SKM-1 treated with dmso at 0.1 percent for 144 hours (cell line): ENCODE results near the gene NR1I3.
A peak's percentile ranks its signal among the peaks of the same experiment; 100 is the strongest.

Source experiments
- DNase-seq: peaks from one replicate; lab custom pipeline; 2025; ENCODE audit not compliant: unreplicated experiment; lab: John Stamatoyannopoulos, UW

NR1I3 gene

DNA sequence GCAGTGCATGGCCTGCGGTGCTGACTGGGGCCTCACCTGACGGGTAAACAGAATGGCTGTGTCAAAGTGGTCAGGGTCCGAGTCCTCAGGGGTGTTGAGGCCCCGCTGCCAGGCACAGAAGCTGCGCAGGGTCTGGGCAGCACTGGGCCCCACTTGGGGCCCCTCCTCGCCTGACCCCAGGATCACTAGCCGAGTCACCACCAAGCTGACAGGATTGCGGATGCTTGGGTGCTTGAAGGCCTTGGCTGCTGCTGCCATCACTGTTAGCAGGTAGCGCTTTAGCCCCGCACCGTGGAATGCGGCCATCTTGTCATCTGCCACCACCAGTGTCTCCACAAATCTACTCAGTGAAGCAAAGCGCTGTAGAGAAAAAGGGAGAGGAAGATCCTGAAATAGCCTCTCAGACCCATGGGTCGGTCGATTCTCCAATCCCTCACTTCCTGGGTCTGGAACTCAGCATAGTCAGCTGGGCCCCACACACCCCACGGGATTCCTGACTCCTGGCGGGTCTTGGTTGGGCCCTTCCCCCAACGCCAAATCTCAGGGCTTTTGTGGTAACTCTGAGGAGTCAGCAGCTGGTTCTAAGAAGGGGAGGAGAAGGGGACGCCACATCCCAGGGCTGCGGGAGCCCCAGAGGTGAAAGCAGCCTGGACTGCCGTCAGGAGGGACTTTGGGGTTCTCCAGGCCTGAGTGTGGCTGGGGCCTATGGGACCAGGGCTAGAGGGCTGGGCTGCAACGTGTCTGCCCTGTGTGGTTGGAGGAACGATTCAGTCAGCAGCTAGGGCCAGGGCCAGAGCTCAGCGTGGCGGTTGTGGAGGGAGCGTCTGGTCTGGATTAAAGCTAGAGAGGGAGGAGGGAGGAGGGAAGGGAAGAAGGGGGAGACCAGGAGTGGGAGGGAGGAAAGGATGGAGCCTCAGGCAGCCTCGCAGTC lies 41.2 kb downstream of the NR1I3 start:
- DNase-seq = no peak

DNA sequence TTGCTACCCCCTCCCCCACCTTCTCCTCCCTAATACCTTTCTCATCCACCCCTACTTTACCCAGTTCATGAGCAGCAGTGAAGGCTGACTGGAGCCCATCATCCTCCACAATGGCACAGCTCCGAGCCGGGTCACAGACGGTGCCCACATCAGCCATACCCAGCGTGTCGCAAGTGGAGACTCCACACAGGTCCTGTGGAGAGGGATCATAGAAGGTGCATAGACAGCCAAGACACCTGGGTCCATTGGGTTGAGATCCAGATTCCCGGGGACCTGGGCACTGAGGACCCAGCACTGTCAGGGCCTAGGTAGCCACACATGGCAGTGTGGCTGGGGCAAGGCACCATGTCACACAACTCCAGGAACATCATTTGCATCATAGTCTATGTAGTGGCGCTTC lies 41.9 kb downstream of the NR1I3 start:
- no peak for DNase-seq

DNA sequence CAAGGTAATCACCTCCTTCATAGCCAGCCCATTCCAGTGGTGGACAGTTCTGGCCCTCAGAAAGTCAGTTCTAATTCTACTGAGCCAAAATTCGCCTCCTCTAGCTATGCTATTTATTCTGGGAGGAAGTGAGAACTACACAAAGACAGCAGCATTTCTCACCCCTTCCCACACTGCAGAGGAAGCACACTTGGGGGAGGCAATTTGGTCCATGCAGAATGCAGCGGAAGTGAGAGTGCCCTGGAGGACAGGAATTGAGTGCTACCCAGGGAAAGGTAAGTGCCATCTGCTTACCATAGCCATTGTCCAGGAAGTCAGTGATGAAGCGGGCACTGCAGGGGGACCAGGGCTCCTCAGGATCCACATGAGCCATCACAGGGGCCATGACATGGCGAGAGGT lies 42.8 kb downstream of the NR1I3 start:
- peak; percentile 43 for DNase-seq

DNA sequence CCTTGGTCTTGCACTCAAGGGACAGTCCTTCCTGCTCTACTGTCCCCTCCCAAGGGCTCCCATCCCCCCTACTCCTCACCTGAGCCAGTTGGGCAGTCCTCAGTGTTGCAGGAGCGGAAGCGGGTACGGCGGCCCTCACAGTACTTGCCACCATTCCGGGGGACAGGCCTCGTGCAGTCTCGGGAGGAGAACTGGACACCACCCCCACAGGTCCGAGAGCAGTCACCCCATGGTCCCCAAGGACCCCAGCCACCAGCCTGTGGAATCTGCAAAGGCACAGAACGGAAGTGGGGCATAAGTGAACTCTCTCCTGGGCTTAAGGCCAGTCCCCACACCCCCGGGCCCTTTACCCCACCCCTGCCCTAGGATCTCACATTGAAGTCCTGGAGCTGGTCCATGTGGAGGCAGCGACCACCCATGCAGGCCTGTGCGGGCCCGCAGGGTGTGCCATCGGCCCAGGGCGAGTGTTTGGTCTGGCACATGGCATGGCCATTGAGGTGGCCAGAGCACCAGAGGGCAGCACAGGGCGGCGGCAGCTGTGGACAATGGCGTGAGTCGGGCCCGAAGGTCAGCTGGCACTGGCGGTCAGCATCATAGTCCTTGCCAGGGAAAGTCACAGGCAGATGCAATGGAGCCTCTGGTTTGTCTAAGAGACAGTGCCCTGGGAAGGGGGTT lies 44.3 kb downstream of the NR1I3 start:
- DNase-seq = no peak

DNA sequence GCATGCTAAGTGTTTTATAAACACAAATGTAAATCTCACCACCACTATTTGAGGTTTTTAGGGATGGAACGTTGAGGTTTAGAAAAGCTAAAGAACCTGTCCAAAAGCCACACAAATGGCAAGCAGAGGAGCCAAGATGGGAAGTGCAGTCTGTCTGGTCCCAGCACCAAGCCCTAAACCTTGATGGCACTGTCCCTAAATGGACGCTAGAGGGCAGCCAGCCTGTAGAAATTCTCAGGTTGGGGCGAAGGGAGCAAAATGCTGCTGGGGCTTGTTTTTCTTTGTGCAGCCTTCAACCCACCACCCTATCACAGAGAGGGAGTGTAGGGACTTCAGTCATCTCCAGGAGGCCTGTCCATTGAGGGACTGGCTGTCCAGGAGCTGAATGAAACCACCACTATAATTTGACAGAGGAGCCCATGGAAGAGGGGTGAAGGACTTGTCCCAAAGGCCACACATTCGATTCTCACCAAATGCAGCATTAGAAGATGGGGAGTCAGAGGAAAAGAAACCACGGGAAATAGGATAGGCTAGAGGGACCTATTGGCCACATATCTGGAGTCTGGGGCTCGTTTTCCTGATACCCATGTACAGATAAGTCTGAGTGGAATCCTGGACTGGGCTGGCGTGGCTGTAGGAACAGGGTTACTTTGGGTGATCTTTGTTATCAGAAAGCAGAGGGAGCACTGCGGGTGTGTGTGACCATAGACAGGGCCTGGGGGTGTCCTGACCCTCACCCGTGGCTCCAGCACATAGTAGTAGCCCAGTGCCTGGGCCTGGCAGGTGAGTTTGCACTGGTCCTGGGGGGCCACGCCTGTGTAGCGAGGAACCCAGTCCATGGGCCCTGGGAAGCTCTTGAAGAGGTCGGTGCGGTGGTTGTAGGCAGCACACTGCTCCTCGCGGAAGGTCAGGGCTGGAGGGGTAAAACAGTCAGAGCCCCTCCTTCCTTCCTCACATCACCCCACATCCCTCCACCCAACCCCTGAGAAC lies 45.2 kb downstream of the NR1I3 start:
- peak; percentile 90 for DNase-seq

DNA sequence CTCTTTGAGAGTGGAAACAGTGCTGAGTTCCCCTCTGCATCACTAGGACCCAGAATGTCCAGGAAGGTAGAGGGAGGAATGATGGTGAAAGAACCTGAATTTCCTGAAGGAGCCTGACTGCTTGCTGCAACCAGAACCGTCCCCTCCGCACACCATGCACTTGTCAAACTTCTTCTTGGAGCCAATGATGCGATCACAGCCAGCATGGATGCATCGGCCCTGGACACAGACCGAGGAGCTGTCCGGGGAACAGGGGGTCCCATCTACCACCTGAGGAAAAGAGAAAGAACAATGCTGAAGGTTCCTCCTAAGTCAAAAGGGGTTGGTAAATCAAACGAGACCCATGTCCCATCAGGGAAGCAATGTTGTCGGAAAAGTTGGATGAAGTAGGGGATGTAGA lies 46.0 kb downstream of the NR1I3 start:
- DNase-seq = no peak

DNA sequence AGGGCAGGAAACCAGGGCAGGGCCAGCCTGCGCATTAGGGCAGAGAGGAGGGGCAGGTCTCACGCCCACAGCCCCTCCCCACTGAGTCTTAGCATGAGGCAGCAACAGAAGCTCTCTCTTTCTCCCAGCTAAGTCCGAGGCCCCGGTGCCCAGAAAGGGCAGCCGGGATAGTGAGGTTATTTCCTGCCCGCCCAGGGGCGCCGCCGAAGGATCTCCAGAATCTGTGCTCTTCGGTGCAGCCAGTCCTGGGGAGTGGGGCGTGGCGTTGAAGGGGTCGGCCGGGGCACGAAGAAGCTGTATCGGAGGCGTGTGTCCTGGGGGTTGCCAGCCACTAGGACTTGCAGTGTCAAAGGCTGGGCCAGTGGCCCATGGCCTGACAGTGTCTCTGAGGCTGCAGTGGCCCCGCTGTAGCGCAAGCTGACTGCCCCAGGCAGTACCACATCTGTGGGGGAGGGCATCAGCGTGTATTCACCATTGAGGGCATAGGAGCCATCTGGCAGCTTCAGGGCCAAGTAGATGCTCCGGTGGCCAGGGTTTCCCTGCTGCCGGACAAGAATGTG lies 47.0 kb downstream of the NR1I3 start:
- DNase-seq = no peak

DNA sequence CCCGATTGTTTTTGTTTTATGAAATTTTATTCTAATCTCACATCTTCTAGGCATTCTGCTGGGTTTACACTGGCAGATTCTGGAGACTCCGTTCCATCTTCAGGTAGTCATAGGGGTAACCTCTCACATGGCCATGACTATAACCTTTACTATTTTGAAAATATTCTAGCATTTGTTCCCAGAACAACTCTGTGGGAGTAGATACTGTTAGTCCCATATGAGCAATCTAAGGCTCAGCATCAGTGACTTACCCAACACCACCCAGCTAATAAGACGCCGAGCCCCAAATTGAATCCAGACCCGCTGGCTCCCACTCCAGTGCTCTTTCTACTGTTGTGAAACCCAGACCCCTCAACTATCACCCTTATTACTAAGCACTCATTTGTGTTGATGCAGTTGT lies 49.0 kb downstream of the NR1I3 start:
- DNase-seq = no peak

DNA sequence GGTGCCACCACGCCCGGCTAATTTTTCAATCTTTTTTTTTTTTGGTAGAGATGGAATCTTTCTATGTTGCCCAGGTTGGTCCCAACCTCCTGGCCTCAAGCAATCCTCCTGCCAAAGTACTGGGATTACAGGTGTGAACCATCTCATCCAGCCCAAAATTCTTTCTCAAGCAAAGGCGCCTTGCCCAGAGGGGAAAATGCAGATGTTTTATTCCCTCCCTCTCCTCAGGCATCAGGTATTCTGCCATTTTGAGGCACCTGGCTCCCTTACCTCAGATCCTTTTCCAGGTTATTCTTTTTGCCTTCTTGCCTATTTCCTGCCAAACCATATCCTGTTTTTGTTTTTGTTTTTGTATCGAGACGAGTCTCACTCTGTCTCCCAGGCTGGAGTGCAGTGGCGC lies 49.6 kb downstream of the NR1I3 start:
- no peak for DNase-seq

DNA sequence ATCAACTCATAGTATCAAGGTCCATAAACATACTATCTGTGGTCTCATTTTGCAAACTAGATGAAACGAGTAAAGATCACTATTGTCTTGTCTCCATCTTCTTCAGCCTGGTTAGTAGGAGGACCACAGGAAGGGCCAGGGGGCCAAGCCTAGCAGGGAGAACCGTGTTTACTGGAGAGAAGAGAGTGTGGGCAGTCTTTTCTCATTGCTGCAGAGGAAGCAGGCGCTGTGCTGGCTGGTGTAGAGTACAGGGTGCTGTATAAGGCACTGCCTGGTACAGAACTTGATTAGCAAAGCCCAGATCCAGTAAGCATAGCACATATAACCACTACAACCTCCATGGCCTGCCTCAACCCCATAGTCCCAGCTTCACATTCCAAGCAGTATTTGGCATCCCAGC lies 50.7 kb downstream of the NR1I3 start:
- no peak for DNase-seq

DNA sequence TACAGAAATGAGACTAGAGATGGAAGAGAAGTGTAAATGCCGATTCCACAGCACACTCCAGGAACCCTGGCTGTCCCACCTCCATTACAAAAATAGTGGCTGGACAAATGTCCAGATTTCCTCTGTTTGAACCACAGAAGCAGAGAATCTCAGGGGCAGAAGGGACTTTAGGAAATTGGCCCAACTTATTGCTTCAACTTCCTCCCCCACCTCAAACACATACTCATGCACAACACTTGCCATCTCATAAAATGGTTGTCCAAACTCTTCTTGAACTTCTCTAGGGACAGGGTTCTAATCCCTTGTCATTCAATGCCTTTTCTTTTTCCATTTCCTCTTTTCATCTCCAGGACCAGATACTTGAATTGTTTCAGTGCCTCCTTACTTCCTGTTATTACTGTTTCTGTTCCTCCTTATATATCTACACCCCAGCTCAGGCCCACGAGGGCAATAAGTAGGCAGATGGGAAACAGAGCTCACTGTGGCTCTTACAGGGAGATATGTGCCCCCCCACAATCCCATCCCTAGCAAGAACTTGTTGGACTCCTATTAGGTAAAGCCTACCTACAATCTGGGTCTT lies 52.2 kb downstream of the NR1I3 start:
- DNase-seq = peak; percentile 100

DNA sequence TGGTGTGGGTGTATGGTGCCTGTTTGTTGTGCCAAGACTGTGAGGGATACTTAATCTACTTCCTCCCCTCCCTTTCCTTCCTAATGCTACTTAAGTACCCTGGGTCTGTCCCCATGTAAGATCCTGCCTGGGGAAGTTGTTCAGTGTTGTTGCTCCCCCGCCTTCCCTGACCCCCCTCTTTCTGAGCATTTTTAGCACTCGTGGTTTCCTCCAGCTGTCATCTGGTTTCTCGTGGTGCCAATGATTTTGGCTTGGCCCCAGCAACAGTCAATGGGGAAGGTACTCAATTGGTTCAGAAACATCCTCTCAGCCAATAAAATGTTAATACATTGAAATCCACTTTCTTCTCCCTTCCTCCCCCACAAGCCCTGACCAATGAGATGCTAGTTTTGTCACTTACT lies 52.7 kb downstream of the NR1I3 start:
- DNase-seq = peak; percentile 99

DNA sequence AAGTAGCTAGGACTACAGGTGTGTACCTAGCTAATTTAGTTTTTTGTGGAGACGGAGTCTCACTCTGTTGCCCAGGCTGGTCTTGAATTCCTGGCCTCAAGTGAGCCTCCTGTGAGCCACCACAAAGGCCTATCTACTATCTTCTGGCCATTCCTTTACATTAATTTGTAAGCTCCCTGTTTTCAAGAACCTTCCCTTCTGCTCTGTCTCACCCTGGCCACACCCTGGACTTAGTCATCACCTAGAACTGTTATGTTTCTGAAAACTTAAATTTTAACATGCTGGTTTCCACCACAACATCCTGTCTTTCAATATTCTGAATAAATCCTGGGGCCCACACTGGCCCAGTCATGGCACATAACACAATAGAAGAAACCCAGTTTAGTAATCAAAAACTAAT lies 55.8 kb downstream of the NR1I3 start:
- DNase-seq = peak; percentile 33

DNA sequence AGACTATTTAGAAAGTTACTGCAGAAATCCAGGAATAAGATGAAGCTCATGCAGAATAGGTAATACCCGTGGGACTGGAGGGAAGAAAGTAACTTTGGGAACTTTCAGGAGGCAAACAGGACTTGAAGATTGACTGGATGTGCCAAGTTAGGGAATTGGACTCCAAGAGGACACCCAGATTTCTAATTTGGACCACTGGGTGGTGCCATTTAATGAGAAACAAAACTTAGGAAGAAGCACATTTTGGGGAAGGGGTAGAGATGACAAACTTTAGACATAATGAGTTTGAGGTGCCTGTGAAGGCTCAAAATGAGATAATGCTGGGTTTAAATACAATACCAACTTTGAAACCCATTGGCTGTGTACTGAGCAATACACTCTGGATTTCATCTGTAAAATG lies 57.4 kb downstream of the NR1I3 start:
- DNase-seq = peak; percentile 14

DNA sequence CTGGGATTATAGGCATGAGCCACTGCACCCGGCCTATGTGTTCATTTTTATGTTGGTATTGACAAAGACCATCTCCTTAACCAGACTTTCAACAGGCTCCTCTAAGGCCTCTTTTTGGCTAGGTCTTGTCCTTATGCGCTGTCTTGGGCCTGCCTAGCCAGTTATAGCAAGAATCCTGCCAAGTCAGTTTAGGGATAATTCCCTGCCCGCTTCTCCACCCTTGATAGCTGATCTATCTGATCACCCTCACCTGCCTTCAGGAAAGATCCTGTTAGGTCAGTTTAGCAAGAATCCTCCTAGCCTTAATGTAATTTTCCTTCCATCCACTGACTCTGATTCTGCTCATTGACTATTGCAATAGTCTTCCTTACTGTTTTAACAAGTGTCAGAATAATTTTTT lies 58.3 kb downstream of the NR1I3 start:
- DNase-seq = no peak
